ENCODE results near the gene TMCC1.
"Not testable (repeated sequence)": the region's sequence is repeated elsewhere in the genome, so short reads cannot be mapped to it uniquely, and the experiment has no call there.

The TMCC1 gene

DNA sequence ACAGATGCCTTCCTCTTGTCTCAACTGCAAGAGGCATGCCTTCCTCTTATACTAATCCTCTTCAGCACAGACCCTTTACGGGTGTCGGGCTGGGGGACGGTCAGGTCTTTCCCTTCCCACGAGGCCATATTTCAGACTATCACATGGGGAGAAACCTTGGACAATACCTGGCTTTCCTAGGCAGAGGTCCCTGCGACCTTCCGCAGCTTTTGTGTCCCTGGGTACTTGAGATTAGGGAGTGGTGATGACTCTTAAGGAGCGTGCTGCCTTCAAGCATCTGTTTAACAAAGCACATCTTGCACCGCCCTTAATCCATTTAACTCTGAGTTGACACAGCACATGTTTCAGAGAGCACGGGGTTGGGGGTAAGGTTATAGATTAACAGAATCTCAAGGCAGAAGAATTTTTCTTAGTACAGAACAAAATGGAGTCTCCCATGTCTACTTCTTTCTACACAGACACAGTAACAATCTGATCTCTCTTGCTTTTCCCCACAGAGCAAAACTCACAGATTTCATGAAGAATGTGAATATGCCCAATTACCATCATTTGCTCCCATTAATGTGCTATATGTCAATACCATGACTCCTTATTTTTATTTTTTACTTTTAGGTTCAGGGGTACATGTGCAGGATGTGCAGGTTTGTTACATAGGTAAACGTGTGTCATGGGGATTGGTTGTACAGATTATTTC is 251.8 kb downstream of the TMCC1 start:
- DNase-seq, result not testable (repeated sequence)

DNA sequence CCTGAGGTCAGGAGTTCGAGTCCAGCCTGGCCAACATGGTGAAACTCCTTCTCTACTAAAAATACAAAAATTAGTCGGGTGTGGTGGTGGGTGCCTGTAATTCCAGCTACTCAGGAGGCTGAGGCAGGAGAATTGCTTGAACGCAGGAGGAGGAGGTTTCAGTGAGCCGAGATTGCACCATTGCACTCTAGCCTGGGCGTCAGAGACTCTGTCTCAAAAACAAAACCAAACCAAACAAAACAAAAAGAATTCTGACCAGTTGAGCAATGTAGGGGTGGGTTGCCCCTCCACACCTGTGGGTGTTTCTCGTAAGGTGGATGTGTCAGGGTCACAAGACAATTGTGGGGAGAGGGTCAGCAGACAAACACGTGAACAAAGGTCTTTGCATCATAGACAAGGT is 252.5 kb downstream of the TMCC1 start:
- DNase-seq, result not testable (repeated sequence)

DNA sequence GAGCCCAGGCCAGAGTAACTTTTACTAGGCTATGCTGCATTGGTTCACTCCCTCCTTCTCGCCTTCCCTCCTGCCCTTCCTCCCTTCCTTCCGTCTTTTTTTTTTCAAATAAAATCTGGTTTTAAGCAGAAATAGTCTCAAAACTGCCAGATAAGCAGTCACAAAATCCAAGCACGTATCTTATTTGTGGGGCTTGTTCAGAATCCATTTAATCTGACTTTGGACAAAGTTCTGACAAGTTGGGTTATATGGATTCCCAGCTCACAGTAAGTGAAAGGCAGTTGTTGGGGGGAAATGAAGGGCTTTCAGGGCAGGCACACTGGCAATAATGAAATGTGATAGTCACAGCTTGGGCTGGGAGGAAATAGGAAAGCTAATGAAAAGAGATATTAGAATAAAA is 255.0 kb downstream of the TMCC1 start:
- DNase-seq, result no peak

DNA sequence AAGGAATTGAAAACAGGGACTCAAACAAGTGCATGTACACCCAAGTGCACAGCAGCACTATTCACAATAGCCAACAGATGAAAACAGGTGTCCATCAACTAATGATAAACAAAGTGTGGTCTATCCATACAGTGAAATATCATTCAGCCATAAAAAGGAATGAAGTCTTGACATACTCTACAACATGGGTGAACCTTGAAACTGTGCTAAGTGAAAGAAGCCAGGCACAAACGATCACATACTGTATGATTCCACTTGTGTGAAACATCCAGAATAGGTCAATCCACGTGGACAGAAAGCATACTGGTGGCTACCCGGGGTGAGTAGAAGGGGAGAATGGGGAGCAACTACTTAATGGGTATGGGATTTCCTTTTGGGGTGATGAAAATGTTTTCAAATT is 257.4 kb downstream of the TMCC1 start:
- no peak for DNase-seq

DNA sequence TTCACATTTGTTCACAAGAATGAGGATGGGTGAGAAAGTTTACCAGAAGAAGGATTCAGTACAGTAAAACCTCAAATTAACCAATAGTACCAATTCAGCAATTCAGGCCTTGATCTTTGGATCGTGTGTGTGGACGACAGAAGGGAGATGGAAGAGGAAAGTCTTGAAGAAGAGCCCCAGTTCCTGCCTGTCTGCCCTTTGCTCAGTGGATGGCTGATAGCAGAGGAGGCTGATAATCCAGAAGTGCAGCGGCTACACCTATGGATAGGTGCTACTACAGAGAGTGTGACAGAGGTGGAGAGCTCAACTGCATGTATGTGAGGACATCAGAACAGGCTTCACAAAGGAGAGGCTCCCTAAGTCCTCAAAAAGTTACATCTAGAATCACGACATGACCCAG is 257.9 kb downstream of the TMCC1 start:
- no peak for DNase-seq

DNA sequence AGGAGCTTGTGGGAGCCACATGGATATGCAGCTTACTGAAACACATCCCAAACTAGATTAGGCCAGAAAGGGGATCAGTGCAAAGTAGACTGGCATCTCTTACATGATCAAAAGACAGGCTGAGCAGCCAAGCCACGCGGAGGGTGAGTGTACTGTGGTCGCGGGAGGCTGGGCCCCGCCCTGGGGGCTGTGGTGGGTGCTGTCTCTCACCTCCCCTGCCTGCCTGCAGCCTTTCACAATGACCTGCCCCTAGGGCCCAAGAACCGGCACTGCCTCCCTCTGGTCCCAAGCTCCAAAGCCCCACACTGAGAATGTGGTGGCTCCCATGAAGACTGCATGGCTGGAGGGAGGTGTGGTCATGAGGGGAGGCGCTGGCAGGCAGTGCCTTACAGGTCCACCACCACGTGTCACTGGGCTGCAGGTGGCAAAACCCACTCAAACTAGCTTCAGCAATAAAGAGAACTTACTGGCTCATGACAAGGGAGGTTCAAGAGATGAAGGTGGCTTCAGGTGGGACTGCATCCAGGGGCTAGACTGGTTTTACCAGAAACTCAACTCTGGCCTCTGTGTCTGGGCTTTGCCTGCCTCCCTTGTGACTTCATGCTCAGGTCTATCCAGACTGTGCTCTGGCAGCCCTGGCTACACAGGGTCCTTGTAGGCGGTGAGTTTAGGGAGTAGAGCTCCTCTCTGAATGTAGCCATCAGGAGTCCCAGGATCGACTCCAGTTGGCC is 259.6 kb downstream of the TMCC1 start:
- no peak for DNase-seq

DNA sequence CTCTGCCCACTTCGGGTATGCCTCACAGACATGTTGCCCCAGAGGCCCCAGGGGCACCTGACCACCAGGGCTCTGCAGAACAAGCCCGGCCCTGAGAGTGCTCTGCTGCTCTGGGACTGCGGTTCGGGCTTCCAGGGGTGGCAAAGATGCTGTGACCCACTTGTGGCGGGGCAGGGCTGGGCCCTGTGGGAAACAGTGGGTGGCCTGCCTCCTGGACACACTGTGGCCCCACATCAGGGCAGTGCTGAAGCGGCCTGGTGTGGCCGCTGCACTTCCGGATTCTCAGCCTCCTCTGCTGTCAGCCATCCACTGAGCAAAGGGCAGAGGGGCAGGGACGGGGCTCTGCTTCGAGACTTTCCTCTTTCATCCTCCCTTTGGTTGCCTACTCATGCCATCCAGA is 260.5 kb downstream of the TMCC1 start:
- no peak for DNase-seq

DNA sequence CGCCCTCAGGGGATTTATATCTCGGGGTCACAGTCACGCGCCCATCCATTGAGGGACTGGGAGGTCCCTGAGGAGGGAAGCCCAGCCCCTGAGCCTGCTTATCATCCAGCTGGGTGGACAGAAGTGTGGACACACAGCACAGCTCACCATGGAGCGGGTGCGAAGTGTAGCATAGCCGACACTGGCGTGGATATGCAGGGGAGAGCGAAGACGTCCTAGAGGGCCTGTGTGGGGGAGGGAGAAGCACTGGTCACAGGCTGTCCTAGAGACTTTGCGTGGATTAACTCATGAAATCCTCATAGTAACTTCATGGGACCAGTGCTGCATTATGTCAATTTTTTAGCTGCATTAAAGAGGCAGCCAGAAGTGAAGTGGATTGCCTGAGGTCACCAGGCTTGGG is 261.0 kb downstream of the TMCC1 start:
- no peak for DNase-seq

DNA sequence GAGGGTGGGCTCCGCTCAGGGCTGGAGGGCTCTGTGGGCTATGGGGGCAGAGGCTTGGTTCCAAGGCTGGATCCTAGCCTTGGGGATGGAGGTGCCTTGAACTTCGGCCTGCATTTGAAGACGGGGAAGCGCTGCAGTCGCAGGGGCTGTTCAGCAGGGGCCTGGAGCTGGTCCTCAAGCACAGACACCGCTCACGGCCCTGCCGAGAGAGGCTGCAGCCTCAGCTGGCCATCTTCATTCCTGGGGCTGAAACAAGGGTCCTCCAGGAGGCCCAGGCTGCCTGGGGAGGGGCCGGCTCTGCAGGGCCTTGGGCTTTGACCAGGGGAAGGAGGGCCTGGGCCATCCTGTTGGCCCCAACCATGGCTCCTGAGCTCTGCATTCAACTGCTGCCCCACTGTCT is 261.5 kb downstream of the TMCC1 start:
- no peak for DNase-seq

DNA sequence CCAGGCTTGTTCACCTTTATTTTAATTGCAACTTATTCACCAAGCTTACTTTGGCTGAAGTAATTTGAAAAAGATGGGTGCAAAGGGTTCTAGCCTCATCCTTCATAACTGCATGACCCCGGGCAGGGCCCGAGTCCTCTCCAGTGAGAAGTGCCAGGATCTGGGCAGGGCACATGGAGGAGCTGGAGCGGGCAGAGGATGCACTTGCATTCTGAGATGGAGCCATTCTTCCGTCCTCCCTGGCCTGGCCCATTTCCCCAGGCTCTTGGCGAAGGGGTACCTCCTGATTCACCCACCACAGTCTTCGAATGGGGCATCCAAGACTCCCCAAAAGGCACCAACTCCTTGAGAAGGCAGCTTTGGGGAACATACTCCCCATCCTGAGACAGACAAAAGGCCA is 264.5 kb downstream of the TMCC1 start:
- DNase-seq, result no peak

DNA sequence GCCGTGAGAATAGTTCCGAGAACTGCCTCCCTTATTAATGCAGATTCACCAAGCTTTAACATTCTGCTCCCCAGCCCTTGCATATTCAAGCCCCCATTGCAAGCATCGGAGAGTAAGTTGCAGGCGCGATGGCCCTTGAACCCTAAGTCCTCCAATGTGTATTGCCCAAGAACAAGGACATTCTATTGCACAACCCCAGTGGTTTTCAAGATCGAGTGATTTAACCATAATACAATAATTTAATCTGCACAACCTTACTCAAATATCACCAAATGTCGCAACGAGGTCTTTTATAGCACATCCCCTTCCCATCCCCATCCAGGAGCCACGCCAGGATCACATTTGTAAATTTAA is 265.4 kb downstream of the TMCC1 start:
- no peak for DNase-seq

DNA sequence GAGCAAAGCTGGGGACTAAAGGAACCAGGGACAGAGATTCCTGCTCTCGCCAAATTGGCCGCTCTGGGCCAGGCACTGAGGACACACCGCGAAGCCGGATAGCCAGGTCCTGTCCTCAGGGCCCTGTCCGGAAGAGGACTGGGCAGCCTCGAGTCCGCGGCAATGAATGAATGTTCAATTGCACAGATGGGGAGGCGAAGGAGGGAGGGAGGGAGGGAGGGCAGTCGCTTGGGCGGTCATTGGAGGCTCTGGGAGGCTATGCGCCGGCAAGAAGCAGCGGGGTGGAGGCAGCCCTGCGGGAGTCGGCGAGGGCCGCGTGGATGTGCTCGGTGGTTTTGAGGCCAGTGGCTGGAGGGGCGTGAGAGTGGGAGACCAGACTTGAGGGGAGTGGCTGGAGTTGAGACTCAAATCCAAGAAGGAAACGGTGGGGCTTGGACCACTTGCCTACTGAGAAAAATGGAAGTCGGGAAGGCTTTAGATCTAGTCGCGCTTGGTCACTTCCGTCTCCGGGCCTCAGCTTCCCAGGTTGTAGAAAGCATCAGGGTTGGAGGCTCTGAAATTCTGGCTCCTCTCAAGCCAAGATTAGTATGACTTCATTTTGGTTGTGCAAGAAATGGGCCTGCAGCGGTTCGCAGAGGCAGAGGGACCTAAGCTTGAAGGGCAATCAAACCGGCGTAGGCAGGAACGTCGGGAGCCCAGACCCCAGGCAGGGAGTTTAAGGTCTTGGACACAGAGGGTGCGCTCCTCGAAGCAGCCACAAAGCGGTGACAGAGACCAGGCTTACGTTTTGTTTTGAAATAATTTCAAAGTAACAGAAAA is 266.0 kb downstream of the TMCC1 start:
- DNase-seq, result peak; percentile 55

DNA sequence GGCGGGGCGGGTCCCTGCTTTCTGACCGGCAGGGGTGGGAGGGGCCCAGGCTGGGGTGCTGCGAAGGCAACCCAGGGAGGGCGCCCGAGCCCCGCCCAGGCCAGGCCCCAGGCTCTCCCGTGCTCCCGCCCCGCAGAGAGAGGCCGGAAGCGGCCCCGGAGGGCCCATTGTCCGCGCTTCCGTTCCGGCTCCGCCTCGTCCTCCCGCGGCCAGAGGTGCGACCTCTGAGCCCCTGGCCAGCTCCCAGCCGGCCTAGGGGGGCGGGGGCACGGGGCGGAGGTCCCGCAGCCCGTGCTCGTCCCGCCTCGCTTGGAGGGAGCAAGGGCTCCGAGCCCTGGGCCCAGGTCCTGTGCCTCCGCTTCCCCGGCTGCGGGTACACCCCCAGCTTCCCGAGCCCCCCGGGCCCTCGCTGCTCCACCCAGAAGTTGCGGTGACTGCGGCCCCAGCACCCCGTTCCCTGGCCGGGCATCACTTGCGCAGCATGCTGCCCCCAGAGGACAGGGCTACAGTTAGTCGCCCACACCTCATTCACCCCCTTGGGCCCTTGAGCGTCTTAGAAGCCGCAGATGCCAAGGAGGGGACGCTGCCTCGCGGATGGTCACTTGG is 266.7 kb downstream of the TMCC1 start:
- peak; percentile 31 for DNase-seq

DNA sequence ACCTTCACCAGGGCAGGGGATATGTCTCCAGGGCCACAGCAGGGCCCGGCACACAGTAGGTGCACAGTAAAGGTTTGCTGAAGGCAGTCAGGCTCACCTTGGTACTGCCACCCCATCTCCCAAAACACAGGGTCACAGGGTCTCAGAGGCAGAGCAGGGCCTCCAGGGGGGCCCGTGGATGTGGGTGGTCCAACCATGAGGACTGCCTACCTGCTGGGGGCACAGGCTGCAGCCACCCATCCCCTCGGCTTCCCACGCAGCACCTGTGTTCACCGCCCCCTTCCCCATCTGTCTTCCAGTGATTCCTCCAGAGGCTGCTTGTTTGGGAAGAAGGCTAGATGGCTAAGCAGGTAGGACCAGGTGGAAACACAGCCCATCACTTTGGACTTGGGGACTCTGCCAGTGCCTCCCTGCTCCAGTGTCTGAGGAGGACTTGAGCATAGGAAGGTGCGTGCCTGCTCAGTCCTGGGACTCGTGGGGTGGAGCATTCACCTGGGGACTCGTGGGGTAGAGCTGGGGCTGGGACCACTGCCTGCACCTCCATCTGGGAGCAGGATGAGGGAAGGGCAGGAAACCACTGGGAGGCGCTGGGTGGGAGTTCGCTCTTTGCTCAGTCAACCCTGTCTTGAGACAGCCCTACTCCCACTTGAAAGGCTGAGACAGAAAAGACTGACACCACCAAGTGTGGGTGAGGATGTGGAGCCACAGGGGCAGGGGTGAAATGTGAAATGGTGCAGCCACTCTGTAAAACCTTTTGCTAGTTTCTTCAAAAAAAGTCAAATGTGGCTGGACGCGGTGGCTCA is 268.2 kb downstream of the TMCC1 start:
- no peak for DNase-seq

DNA sequence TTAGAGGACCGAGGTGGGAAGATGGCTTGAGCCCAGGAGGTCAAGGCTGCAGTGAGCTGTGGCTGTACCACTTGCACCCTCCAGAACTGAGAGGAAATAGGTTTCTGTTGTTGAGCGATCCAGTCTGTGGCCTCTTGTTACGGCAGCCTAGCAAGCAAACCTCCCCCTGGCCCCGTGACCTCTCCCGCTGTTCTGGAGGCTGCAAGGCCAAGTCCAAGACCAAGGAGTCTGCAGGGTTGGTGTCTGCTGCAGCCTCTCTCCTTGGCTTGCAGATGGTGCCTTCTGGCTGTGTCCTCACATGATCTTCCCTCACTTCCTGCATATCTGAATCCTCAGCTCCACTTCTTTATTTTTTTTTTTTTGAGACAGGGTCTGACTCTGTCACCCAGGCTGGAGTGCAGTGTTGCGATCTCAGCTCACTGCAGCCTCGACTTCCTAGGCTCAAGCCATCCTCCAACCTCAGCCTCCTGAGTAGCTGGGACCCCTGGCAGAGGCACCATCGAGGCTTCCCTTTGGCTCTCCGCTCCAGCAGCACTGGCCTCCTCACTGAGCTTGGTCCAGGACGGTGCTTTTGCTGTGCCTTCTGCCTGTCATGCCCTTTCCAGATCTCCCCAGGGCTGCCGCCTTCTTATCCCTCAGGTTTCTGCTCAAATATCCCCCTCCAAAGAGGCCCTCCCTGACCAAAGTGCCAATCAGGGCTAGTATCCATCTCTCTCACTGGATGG is 269.0 kb downstream of the TMCC1 start:
- DNase-seq, result no peak

DNA sequence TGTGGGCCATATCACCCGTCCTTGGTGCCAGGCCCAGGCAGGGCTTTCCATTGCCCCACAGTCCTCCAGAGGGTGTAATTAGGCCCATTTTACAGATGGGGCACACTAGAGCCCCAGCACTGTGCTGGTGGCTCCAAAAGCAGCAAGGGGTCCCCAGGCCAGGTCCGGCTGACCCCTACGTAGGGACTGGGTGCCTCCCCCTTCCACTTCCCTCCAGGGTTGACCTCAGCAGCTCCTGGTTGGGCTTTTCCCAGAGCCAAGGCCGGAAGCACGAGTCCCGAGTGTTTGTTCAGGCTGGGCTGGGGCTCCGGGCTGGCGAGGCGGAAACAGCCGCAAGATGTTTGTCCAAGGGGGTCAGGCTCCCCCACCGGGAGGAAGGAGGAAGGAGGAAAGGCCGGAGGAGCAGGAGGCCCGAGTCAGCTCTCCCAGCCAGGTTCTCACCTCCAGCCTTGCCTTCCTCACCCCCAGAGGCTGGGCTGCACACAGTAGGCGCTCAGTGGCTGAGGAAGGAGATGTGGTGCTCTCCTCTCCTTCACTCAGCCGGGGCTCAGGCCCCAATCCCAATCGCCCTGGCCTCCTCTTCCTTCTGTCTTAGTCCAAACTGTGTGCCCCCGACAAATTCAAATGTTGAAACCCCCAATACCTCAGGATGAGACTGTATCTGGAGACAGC is 269.9 kb downstream of the TMCC1 start:
- no peak for DNase-seq

DNA sequence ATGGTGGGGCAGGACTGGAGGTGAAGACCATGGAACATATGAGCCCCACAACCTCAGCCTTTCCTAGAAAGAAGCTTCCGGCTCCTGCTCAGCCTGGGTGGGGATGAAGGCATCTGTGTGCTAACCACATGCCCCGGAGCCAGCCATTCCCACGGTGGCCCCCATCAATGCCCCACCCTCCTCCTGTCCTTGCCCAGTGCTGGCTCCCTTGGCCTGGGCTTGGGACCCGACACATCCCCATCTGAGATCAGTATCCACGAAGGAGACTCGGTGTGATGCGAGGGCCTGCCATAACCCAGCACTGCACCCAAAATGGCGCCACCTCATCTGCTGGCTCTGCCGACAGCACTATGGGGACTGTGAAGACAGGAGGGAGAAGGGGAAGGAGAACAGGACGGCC is 270.6 kb downstream of the TMCC1 start:
- DNase-seq, result no peak

DNA sequence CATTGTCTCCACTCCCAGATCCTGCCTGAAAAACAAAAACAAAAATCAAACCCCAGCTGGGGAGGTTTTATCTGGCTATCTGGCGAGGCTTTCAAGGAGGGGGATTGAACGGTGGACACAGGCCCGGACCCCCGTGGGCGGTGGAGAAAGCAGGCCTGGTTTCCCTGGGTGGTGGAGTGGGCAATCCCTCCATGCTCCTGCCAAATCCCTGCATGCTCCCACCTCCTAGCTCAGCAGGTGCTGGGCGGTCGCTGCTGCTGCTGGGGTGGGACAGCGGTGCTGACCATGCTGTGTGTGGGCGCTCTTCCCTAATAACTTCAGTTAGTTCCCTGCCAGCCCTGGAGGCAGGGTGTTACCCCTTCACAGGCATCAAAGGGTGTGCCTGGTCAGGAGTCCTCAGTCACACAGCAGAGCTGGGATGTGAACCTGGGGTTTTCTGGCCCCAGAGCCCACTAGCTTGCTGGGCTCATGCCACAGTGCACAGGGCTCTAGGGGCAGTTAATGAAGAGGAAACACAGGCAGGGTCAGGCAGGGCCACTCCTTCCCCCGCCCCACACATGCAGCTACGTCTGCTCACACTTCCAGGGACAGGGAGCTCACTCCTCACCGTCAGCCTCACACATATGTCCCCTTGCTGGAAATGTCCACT is 271.2 kb downstream of the TMCC1 start:
- DNase-seq, result no peak

DNA sequence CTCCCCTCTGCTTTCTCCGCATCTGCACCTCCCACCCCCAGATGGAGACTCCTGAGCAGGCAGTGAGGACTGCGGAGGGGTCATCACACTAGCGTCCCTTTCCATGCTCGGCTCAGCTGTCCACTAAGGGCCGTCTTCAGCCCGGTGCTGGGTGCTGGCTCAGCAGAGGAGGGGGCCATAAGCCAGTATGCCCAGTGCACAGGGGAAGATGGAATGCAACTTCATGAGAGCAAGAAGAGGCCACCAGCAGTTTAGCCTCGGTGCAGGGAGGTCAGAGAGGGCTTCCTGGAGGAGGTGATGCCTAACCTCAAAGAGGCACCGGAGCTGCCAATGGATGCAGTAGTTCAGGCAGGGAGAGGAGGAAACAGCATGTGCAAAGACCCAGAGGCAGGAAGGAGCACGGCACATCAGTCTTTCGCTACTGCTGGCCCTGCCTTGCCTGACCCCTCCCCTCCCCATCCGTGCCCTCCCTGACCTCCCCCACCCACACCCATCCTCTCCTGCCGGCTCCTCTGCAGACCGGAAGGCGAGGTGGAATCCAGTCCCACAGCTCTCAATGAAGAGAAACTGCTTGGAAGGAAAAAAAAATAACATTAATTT is 271.8 kb downstream of the TMCC1 start:
- DNase-seq, result no peak

DNA sequence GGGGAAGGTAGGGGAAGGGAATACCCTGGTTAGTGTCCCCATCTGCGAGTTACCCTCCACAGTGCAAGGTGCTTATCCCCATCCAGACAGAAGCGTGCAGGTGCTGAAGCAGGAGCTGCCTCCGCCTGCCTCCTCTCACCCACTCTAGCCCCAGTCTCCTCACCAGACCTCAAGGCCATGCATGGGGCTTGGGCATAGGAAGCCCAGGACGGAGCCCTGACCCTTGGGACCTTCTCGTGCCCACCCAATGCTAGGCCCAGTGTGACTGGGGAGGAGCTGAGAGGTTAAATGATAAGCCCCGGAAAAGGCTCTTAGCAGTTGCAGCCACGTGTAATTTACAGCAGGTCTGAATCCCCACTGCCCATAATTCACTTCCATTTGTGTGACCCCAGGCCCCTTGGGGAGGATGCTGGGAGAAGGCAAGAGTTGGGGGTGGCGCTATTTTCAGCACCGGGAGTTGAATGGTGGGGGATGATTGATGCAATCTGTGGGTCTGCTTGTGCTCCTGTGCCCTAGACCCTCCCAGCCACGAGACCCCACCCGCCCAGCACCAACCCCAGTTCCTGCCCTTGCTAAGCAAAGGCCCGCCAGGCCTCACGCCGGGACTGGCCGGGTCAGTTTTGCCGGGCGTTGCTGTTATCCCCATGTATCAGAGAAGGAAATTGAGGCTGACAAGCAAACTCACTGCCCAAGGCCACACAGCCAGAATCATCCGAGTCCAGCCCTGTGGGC is 272.5 kb downstream of the TMCC1 start:
- no peak for DNase-seq
